H9 (cell line): ENCODE measurements around the gene HIVEP1. TPM values are rescaled to one million over a fixed set of nuclear protein-coding genes. Genes with fewer than 3 reads are reported as not detected.

ENCODE experiments used
- DNase-seq: peaks from one replicate; pipeline ENCODE4 v3.0.0-alpha.2; 2017
- H2AFZ ChIP-seq: one replicate; pipeline ENCODE4 v1.6.1; 2013; ENCODE audit warnings: mild to moderate bottlenecking, low read length, control low read depth, moderate library complexity
- H2AK5ac ChIP-seq: 2 replicates; pipeline ENCODE4 v1.6.1; 2013; ENCODE audit warnings: low read length, control low read depth, mixed read lengths; ENCODE audit not compliant: insufficient read length
- H2BK120ac ChIP-seq: one replicate; pipeline ENCODE4 v1.6.1; 2013; ENCODE audit warnings: low read depth, mild to moderate bottlenecking, low read length, control low read depth, inconsistent platforms; ENCODE audit not compliant: poor library complexity, severe bottlenecking
- H2BK12ac ChIP-seq: 2 replicates; pipeline ENCODE4 v1.6.1; 2013; ENCODE audit warnings: low read length, control low read depth, mixed read lengths, low read depth; ENCODE audit not compliant: insufficient read length
- H2BK15ac ChIP-seq: 2 replicates; pipeline ENCODE4 v1.6.1; 2013; ENCODE audit warnings: low read depth, low read length, control low read depth
- H2BK20ac ChIP-seq: one replicate; pipeline ENCODE4 v1.6.1; 2013; ENCODE audit warnings: low read depth, mild to moderate bottlenecking, low read length, control low read depth, inconsistent platforms; ENCODE audit not compliant: poor library complexity, severe bottlenecking
- H2BK5ac ChIP-seq: 2 replicates; pipeline ENCODE4 v1.6.1; 2013; ENCODE audit warnings: low read length, control low read depth, mixed read lengths; ENCODE audit not compliant: insufficient read length
- H3K14ac ChIP-seq: 2 replicates; pipeline ENCODE4 v1.6.1; 2013; ENCODE audit warnings: low read length, control low read depth; ENCODE audit not compliant: insufficient read depth
- H3K18ac ChIP-seq: 2 replicates; pipeline ENCODE4 v1.6.1; 2013; ENCODE audit warnings: low read depth, mild to moderate bottlenecking, mixed read lengths, low read length, control low read depth; ENCODE audit not compliant: insufficient read length
- H3K23ac ChIP-seq: 2 replicates; pipeline ENCODE4 v1.6.1; 2013; ENCODE audit warnings: low read length, control low read depth, mixed read lengths, low read depth; ENCODE audit not compliant: insufficient read length
- H3K23me2 ChIP-seq: 2 replicates; pipeline ENCODE4 v1.6.1; 2013; ENCODE audit warnings: low read depth, mild to moderate bottlenecking, mixed read lengths, low read length, control low read depth; ENCODE audit not compliant: insufficient read length, poor library complexity, severe bottlenecking
- H3K27ac ChIP-seq: 2 replicates; pipeline ENCODE4 v1.5.1; 2013; ENCODE audit warnings: low read length, control low read depth, mixed read lengths, low read depth; ENCODE audit not compliant: insufficient read length
- H3K27me3 ChIP-seq: 2 replicates; pipeline ENCODE4 v1.6.1; 2013; ENCODE audit warnings: low read length, control low read depth, inconsistent platforms; ENCODE audit not compliant: insufficient read depth
- H3K4ac ChIP-seq: 2 replicates; pipeline ENCODE4 v1.6.1; 2013; ENCODE audit warnings: low read depth, mild to moderate bottlenecking, control low read depth, inconsistent platforms, low read length, moderate library complexity
- H3K4me1 ChIP-seq: 2 replicates; pipeline ENCODE4 v1.6.1; 2013; ENCODE audit warnings: low read length, control low read depth, inconsistent platforms; ENCODE audit not compliant: insufficient read depth
- H3K4me2 ChIP-seq: 2 replicates; pipeline ENCODE4 v1.6.1; 2013; ENCODE audit warnings: low read length, control low read depth, mixed read lengths; ENCODE audit not compliant: insufficient read length, insufficient read depth
- H3K56ac ChIP-seq: 2 replicates; pipeline ENCODE4 v1.6.1; 2013; ENCODE audit warnings: low read depth, mild to moderate bottlenecking, mixed read lengths, low read length, control low read depth; ENCODE audit not compliant: insufficient read length
- H3K79me1 ChIP-seq: 2 replicates; pipeline ENCODE4 v1.6.1; 2013; ENCODE audit warnings: low read depth, mild to moderate bottlenecking, moderate library complexity, low read length, control low read depth, inconsistent platforms; ENCODE audit not compliant: insufficient read depth, poor library complexity, severe bottlenecking
- H3K79me2 ChIP-seq: 2 replicates; pipeline ENCODE4 v1.6.1; 2013; ENCODE audit warnings: low read length, control low read depth, inconsistent platforms; ENCODE audit not compliant: insufficient read depth
- H3K9ac ChIP-seq: 2 replicates; pipeline ENCODE4 v1.6.1; 2013; ENCODE audit warnings: low read length, control low read depth, mixed read lengths; ENCODE audit not compliant: insufficient read length; ENCODE audit errors: extremely low read depth
- H3K9me3 ChIP-seq: one replicate; pipeline ENCODE4 v1.6.1; 2013; ENCODE audit warnings: low read depth, low read length, inconsistent platforms; ENCODE audit not compliant: control insufficient read depth
- H3T11ph ChIP-seq: one replicate; pipeline ENCODE4 v1.6.1; 2013; ENCODE audit warnings: mild to moderate bottlenecking, low read length, control low read depth, inconsistent platforms
- H4K20me1 ChIP-seq: one replicate; pipeline ENCODE4 v1.6.1; 2013; ENCODE audit not compliant: control insufficient read depth, insufficient read length, insufficient read depth
- H4K5ac ChIP-seq: 2 replicates; pipeline ENCODE4 v1.6.1; 2013; ENCODE audit warnings: low read depth, mild to moderate bottlenecking, mixed read lengths, low read length, control low read depth; ENCODE audit not compliant: insufficient read length
- H4K8ac ChIP-seq: replicated peaks from 2 replicates; pipeline ENCODE4 v1.6.1; 2013; ENCODE audit warnings: low read length, control low read depth, mixed read lengths, low read depth; ENCODE audit not compliant: insufficient read length
- H4K91ac ChIP-seq: 2 replicates; pipeline ENCODE4 v1.6.1; 2013; ENCODE audit warnings: low read depth, mild to moderate bottlenecking, moderate library complexity, mixed read lengths, low read length, control low read depth; ENCODE audit not compliant: insufficient read length
- H3K27ac Mint-ChIP-seq, 3 experiments: 2 replicates in 2 of 3; 3 replicates in 1 of 3; pipeline ENCODE4 v1.8.0; 2020 to 2021; ENCODE audit warnings: mixed read lengths in 3 of 3, mild to moderate bottlenecking in 1 of 3, moderate library complexity in 1 of 3
- H3K27me3 Mint-ChIP-seq: 2 replicates; pipeline ENCODE4 v1.8.0; 2021; ENCODE audit warnings: low read depth, mild to moderate bottlenecking, moderate library complexity, mixed read lengths
- H3K36me3 Mint-ChIP-seq, 3 experiments: 2 replicates in 2 of 3; 3 replicates in 1 of 3; pipeline ENCODE4 v1.8.0; 2020 to 2021; ENCODE audit warnings: low read depth in 3 of 3, mixed read lengths in 3 of 3; ENCODE audit not compliant: insufficient read depth in 1 of 3
- H3K4me1 Mint-ChIP-seq, 2 experiments: 2 replicates each; pipeline ENCODE4 v1.8.0; 2020; ENCODE audit warnings: mixed read lengths in 2 of 2
- H3K4me3 Mint-ChIP-seq, 2 experiments: 2 replicates in 1 of 2; 3 replicates in 1 of 2; pipeline ENCODE4 v1.8.0; 2020 to 2021; ENCODE audit warnings: mild to moderate bottlenecking in 2 of 2, mixed read lengths in 2 of 2, moderate library complexity in 1 of 2
- H3K9me3 Mint-ChIP-seq, 2 experiments: 2 replicates in 1 of 2; 3 replicates in 1 of 2; pipeline ENCODE4 v1.8.0; 2020; ENCODE audit warnings: mild to moderate bottlenecking in 2 of 2, mixed read lengths in 2 of 2, moderate library complexity in 1 of 2
- CTCF ChIP-seq: fragments of 200-600 bp; sonication (generic); conservative IDR thresholded peaks from 3 replicates; pipeline ENCODE4 v1.8.0; 2021; ENCODE audit warnings: antibody characterized with exemption, mild to moderate bottlenecking
- WGBS: extraction: QIAGEN DNeasy Blood & Tissue Kit; methylation state at CpG from one replicate; pipeline ENCODE4 v1.1.7; 2013; ENCODE audit warnings: missing lambda C conversion rate, low lambda C conversion rate, mixed read lengths; ENCODE audit not compliant: insufficient read length; ENCODE audit errors: extremely low coverage; 5-methylcytosine and 5-hydroxymethylcytosine counted together
- total RNA-seq: library from RNA; stranded (reverse); gene quantifications from 2 replicates; pipeline ENCODE4 v1.2.1, GENCODE V29; 2021

HIVEP1 gene
- total RNA-seq, 1 experiment from 2014 or later: 44.2 TPM

GRCh38 chr6:12138381-12138780, 126.3 kb downstream of the HIVEP1 start:
- no peaks in the 10 kb centered on the region for H3K27me3 Mint-ChIP-seq

More at GRCh38 chr6:12138381-12138780, 126.3 kb downstream of the HIVEP1 start:
- Mint-ChIP-seq H3K4me3 (no peak overlapping the region), H3K9me3 (peaks cover 36% of the 10 kb centered on the region in 2 experiments), H3K4me1 (peaks cover 7% of the 10 kb centered on the region in 2 experiments), H3K36me3 (peaks cover 64 to 69% (median 67%) of the 10 kb centered on the region in 3 experiments), H3K27ac (no peak overlapping the region)
- Histone ChIP-seq H2BK20ac (no peak overlapping the region), H3K4me2 (no peak overlapping the region), H3T11ph (no peak overlapping the region), H4K20me1 (no peaks in the 10 kb centered on the region), H2BK15ac (no peak overlapping the region), H4K91ac (no peak overlapping the region), H3K79me2 (no peaks in the 10 kb centered on the region), H3K18ac (no peak overlapping the region), H2BK12ac (no peak overlapping the region), H3K27me3 (no peaks in the 10 kb centered on the region), H3K23me2 (no peaks in the 10 kb centered on the region), H3K9me3 (peaks cover 14% of the 10 kb centered on the region), H2BK5ac (no peak overlapping the region), H3K23ac (no peak overlapping the region), H2BK120ac (no peak overlapping the region), H4K8ac (no peak overlapping the region), H3K4me1 (no peaks in the 10 kb centered on the region), H2AFZ (no peak overlapping the region), H2AK5ac (no peak overlapping the region), H3K14ac (no peak overlapping the region), H3K27ac (no peak overlapping the region), H3K79me1 (no peaks in the 10 kb centered on the region), H4K5ac (no peak overlapping the region), H3K56ac (no peak overlapping the region), H3K9ac (no peak overlapping the region), H3K4ac (no peak overlapping the region)
- no CpG with 5 or more reads among the region's 1 CpG for WGBS
- no peak for TF ChIP-seq CTCF
- DNase-seq: no peak
